Gastroesophageal sphincter (tissue), 4 donors: ENCODE measurements around the gene SLC39A3. TPM values are rescaled to one million over a fixed set of nuclear protein-coding genes. Genes with fewer than 3 reads are reported as not detected.

Experiments used
- ATAC-seq: fragments of 150-250 bp; one replicate; pipeline ENCODE4 v1.9.1; 2016; ENCODE audit warnings: mild to moderate bottlenecking, moderate library complexity
- H3K27ac ChIP-seq, 4 donors: fragments of 200-600 bp; sonication (generic) in 3 of 4; 1 replicate in 3 of 4; 2 replicates in 1 of 4; pipeline ENCODE4 v1.5.1; 2016 to 2019
- H3K27me3 ChIP-seq: fragments of 200-600 bp; sonication (generic); one replicate; pipeline ENCODE4 v1.5.1; 2019
- H3K36me3 ChIP-seq, 2 donors: fragments of 200-600 bp; sonication (generic); one replicate each; pipeline ENCODE4 v1.5.1; 2019; ENCODE audit warnings: control low read depth in 1 of 2
- H3K4me1 ChIP-seq, 3 donors: fragments of 200-600 bp; sonication (generic); 1 replicate in 2 of 3; 2 replicates in 1 of 3; pipeline ENCODE4 v1.5.1; 2016 to 2019; ENCODE audit warnings: control low read depth in 2 of 3
- H3K4me3 ChIP-seq, 2 donors: fragments of 200-600 bp; sonication (generic); one replicate each; pipeline ENCODE4 v1.5.1; 2019; ENCODE audit warnings: mild to moderate bottlenecking in 1 of 2, moderate library complexity in 1 of 2
- H3K9me3 ChIP-seq, 3 donors: fragments of 200-600 bp; sonication (generic); one replicate each; pipeline ENCODE4 v1.5.1; 2017 to 2019; ENCODE audit warnings: control low read depth in 2 of 3
- EP300 ChIP-seq: sonication (generic); formaldehyde crosslinking; IDR thresholded peaks from one replicate; pipeline ENCODE4 v1.6.1; 2017; ENCODE audit warnings: antibody characterized with exemption, mild to moderate bottlenecking
- POLR2A ChIP-seq, 2 donors: fragments of 450-650 bp; IDR thresholded peaks; one replicate each; pipeline ENCODE4 v1.6.1; 2017; ENCODE audit warnings: antibody characterized with exemption in 2 of 2, mild to moderate bottlenecking in 2 of 2, moderate library complexity in 1 of 2
- POLR2AphosphoS5 ChIP-seq: sonication (generic); formaldehyde crosslinking; IDR thresholded peaks from one replicate; pipeline ENCODE4 v1.6.1; 2017; ENCODE audit warnings: antibody characterized with exemption
- WGBS, 2 donors: methylation state at CpG; one replicate each; pipeline ENCODE4 v1.1.5; 2018; ENCODE audit warnings: low coverage in 1 of 2; 5-methylcytosine and 5-hydroxymethylcytosine counted together
- total RNA-seq, 4 donors: library from RNA; depleted of rRNA; stranded (reverse); fragments of >200 nt; gene quantifications; one replicate each; pipeline ENCODE4 v1.1.0, GENCODE V29; 2016
- TF ChIP-seq, protein P1 (sequence below), 4 experiments: fragments of 200-600 bp in 2 of 4; fragments of 450-650 bp in 2 of 4; sonication (generic) in 1 of 4; IDR thresholded peaks; one replicate each; pipeline ENCODE4 v1.5.1; 2017 to 2019; ENCODE audit warnings: antibody characterized with exemption in 4 of 4, mild to moderate bottlenecking in 2 of 4, moderate library complexity in 2 of 4

Gene SLC39A3
- total RNA-seq, 4 donors from 2014 or later = 26.3 to 42.7 (median 30.7) TPM

DNA sequence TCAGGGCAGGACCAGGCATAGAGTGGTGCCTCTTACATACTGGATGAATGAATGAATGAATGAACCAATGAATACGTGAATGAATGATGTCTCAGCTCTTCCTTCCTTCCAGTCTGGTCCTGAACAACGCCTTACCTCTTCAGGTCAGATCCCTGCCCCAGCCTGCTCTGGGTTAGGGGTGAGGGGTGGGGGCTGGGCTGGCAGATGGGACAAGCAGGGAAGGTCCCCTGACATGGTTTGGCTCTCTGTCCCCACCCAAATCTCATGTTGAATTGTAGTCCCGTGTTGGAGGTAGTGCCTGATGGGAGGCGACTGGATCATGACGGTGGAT, 28.0 kb downstream of the SLC39A3 start:
- Histone ChIP-seq H3K9me3 (peaks cover 0 to 7% (median 0%) of the 10 kb centered on the region in 3 donors), H3K36me3 (peaks cover 0 to 8% of the 10 kb centered on the region in 2 donors), H3K4me1 (no peaks in the 10 kb centered on the region), H3K27me3 (no peaks in the 10 kb centered on the region), H3K27ac (no peak overlapping the region), H3K4me3 (no peak overlapping the region)
- no peak for ATAC-seq
- WGBS, 2 donors = 66 to 86% methylated on average over 2 to 5 of the region's 5 CpGs
- TF ChIP-seq, protein P1, sequence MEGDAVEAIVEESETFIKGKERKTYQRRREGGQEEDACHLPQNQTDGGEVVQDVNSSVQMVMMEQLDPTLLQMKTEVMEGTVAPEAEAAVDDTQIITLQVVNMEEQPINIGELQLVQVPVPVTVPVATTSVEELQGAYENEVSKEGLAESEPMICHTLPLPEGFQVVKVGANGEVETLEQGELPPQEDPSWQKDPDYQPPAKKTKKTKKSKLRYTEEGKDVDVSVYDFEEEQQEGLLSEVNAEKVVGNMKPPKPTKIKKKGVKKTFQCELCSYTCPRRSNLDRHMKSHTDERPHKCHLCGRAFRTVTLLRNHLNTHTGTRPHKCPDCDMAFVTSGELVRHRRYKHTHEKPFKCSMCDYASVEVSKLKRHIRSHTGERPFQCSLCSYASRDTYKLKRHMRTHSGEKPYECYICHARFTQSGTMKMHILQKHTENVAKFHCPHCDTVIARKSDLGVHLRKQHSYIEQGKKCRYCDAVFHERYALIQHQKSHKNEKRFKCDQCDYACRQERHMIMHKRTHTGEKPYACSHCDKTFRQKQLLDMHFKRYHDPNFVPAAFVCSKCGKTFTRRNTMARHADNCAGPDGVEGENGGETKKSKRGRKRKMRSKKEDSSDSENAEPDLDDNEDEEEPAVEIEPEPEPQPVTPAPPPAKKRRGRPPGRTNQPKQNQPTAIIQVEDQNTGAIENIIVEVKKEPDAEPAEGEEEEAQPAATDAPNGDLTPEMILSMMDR (IDR thresholded peaks at IDR 0.05) = no peak
- TF ChIP-seq POLR2A (IDR thresholded peaks at IDR 0.05) = no peak
- no peak for TF ChIP-seq POLR2AphosphoS5
- no peak for TF ChIP-seq EP300

DNA sequence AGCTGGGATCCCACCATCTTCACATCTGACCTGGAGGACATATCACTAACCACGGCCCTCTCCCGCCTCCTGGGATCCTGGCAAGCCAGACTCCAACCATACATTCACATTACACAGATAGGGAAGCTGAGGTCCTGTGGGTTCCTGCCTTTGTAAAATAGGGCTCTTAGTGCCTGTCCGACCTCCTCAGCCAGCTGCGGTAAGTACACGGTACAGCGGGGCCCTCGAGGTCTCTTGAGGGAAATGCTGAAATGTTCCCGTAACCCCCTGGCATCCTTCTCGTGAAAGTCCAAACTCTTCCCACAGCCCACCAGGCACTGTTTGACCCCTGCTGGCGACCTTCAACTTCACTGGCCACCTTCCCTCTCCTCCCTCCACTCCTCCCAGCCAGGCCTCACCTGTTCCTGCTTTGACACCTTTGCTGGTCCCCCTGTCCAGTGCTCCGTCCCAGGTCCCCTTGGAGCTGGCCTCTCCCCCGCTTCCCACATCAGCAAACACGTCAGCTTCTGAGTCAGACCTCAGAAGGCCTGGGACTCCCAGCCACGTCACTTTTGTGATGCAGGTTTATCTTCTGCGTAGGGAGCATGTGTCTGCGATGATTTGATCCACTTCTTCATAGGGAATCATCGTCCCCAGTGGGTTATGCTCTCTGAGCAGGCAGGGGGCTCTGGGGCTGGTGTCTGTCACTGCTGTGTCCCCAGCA, 28.5 kb downstream of the SLC39A3 start:
- Histone ChIP-seq H3K9me3 (peaks cover 0 to 7% (median 0%) of the 10 kb centered on the region in 3 donors), H3K4me1 (no peaks in the 10 kb centered on the region), H3K27me3 (no peaks in the 10 kb centered on the region), H3K36me3 (peaks cover 0 to 4% of the 10 kb centered on the region in 2 donors), H3K27ac (no peak overlapping the region), H3K4me3 (no peak overlapping the region)
- WGBS, 2 donors = 54 to 60% methylated on average over 11 to 12 of the region's 17 CpGs
- ATAC-seq = no peak
- TF ChIP-seq POLR2AphosphoS5 = no peak
- TF ChIP-seq POLR2A (IDR thresholded peaks at IDR 0.05) = no peak
- TF ChIP-seq EP300 = no peak
- TF ChIP-seq, protein P1 (IDR thresholded peaks at IDR 0.05) = no peak

DNA sequence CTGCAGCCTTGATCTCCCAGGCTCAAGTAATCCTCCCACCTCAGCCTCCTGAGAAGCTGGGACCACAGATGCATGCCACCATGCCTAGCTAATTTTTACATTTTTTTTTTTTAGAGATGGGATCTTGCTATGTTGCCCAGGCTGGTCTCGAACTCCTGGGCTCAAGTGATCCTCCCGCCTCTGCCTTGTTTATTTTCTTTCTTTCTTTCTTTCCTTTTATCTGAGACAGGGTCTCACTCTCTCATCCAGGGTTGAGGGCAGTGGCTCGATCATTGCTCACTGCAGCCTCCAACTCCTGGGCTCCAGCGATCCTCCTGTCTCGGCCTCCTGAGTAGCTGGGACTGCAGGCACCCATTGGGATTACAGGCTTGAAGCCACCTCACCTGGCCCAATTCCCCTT, 33.6 kb downstream of the SLC39A3 start:
- H3K9me3 ChIP-seq = no peaks in the 10 kb centered on the region
- H3K4me1 ChIP-seq = peaks cover 0 to 17% (median 7%) of the 10 kb centered on the region in 3 donors
- TF ChIP-seq POLR2A (IDR thresholded peaks at IDR 0.05) = no peak
- TF ChIP-seq EP300 = no peak
- no peak for TF ChIP-seq POLR2AphosphoS5
- TF ChIP-seq, protein P1 (IDR thresholded peaks at IDR 0.05) = no peak
- H3K4me3 ChIP-seq = no peak overlapping the region
- no peak overlapping the region for H3K27ac ChIP-seq
- ATAC-seq = no peak
- no peaks in the 10 kb centered on the region for H3K27me3 ChIP-seq
- 94 to 96% methylated on average over 2 to 5 of the region's 5 CpGs for WGBS, 2 donors
- no peaks in the 10 kb centered on the region for H3K36me3 ChIP-seq

DNA sequence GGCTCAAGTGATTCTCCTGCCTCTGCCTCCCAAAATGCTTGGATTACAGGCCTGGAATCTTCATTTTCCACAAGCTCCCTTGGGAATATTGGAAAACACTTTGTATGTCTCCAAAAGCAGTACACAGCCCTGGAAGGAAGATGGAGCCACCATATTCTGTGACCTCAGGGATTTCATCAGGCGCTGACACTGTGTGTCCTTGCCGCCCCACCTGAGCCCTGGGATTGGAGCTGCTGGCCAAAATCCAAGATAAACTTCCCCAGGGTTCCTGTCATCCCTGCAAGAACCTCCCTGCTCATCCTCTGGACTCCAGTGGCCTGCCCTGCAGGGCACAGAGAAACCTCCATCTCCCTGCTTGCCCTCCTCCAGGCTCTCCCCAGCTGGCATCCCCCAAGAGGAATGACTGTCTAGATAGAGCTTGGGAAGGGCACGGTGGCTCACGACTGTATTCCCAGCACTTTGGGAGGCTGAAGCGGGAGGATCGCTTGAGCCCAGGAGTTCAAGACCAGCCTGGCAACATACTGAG, 36.1 kb downstream of the SLC39A3 start:
- Histone ChIP-seq H3K36me3 (no peaks in the 10 kb centered on the region), H3K27me3 (no peaks in the 10 kb centered on the region), H3K4me3 (no peak overlapping the region), H3K27ac (no peak overlapping the region), H3K4me1 (peaks cover 0 to 24% (median 7%) of the 10 kb centered on the region in 3 donors), H3K9me3 (no peaks in the 10 kb centered on the region)
- WGBS, 2 donors = 73 to 80% methylated on average over 2 to 4 of the region's 6 CpGs
- no peak for TF ChIP-seq POLR2A (IDR thresholded peaks at IDR 0.05)
- TF ChIP-seq POLR2AphosphoS5 = no peak
- TF ChIP-seq, protein P1 (IDR thresholded peaks at IDR 0.05) = no peak
- TF ChIP-seq EP300 = no peak
- ATAC-seq = no peak

DNA sequence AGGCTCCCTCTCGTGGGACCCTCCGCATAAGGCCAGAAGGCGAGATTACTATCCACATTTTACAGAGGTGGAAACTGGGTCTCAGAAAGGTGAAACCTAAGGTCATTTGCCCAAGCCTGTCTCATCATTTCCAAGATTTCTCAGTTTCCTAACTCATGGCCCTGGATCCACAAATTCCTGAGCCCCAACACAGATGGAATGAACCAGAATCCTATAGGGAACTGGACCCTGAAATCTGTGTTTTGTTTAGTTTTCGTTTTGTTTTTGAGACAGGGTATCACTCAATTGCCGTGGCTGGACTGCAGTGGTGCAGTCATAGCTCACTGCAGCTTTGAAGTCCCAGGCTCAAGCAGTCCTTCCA, 36.8 kb downstream of the SLC39A3 start:
- TF ChIP-seq EP300 = no peak
- TF ChIP-seq POLR2A (IDR thresholded peaks at IDR 0.05) = no peak
- no peak for TF ChIP-seq POLR2AphosphoS5
- TF ChIP-seq, protein P1 (IDR thresholded peaks at IDR 0.05) = no peak
- Histone ChIP-seq H3K9me3 (no peaks in the 10 kb centered on the region), H3K4me3 (peak overlapping the region in 1 of 2 donors; percentile 83), H3K36me3 (no peaks in the 10 kb centered on the region), H3K27me3 (no peaks in the 10 kb centered on the region), H3K4me1 (peaks cover 0 to 24% (median 7%) of the 10 kb centered on the region in 3 donors), H3K27ac (peak overlapping the region in 3 of 4 donors; percentile 7 to 81 (median 59))
- 58% methylated on average over 5 of the region's 5 CpGs; no CpG with 5 or more reads in 1 of the 2 donors for WGBS, 2 donors
- ATAC-seq = no peak
